Measurements from ENCODE around the gene ENPP6. TPM values are rescaled to one million over a fixed set of nuclear protein-coding genes. Genes with fewer than 3 reads are reported as not detected.
"Not testable (repeated sequence)": the region's sequence is repeated elsewhere in the genome, so short reads cannot be mapped to it uniquely, and the experiment has no call there.

ENPP6 gene
- polyA plus RNA-seq, 3 donors = 4.0 to 9.4 (median 7.9) TPM

GRCh38 chr4:184066584-184067300 is 150.9 kb downstream of the ENPP6 start:
- DNase-seq = peak; percentile 54

GRCh38 chr4:184064877-184065276 is 152.8 kb downstream of the ENPP6 start:
- DNase-seq = no peak

- no peak for DNase-seq
Observed at GRCh38 chr4:184062769-184063168, 154.9 kb downstream of the ENPP6 start.

- DNase-seq = peak; percentile 34
Observed at GRCh38 chr4:184061582-184061981, 156.1 kb downstream of the ENPP6 start.

DNA sequence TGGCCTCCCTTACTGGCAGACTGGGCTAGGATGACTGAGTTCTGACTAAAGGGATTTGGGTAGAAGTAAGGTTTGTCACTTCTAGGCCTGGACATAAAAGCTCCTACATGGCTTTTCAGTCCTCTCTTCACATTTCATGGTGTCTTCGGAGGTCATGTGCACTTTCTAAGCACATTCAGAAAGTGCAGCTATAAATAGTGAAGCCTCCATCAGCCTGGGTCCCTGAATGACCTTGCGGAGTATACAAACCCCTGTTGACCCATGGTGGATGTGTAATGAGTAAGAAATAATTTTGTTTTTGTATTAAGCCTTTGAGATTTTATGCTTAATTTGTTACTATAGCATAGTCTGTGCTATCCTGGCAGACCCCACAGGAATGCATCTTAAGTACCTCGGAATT is 158.6 kb downstream of the ENPP6 start:
- no peak for DNase-seq

- no peak for DNase-seq
Observed at GRCh38 chr4:184058026-184058425, 159.6 kb downstream of the ENPP6 start.

- DNase-seq = no peak
Observed at GRCh38 chr4:184056877-184057276, 160.8 kb downstream of the ENPP6 start.

DNA sequence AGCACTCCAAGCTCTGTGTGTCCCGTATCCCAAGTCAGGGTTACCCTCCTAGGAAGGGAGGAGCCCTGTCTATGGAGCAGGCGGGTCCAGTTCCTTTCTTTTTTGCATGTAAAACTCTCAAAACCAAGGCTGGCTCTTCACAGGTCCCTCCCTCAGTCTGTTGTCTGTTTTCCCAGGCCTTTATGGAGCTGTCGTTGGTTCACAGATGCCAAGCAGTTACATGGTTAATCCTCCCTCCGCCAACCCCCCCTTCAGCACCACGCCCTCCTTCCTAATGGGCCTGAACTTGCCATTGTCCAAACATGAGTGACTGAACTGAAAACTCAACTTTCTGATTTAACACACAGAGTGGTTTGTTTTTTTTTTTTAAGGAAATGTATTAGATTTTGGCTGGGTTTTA is 164.2 kb downstream of the ENPP6 start:
- DNase-seq = peak; percentile 21

DNA sequence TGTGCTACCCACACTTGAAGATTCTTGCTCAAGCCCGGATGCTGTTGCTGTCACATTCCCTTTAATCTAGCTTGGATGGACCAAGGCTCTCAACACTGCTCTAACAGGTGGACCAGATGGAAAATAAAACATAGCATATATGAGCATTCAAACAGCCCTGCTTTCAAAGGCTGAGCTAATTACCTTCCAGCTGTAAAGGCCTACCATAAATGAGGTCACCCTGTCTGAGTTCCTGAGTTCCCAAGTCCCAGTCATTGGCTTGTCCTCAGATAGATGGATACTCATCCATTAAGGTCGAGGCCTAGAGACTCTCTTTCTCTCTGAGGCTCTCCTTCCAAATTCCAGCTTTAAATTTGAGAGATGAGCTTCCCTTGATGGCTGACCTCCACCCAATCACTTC is 165.1 kb downstream of the ENPP6 start:
- DNase-seq = no peak

DNA sequence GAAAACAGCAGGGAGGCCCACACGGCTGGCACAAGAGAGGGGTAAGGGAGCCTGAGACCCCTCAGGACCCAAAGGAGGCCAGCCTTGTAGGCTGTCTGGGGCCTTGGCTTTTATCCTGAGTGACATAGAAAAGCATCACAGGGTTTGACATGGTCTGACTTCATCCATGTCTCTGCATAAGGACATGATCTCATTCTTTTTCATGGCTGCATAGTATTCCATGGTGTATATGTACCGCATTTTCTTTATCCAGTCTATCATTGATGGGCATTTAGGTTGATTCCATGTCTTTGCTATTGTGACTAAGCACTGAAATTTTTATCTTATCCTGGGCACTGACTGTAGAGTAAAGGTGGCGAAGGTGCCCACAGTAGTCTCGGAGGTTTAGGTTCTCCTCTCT is 166.4 kb downstream of the ENPP6 start:
- not testable (repeated sequence) for DNase-seq

DNA sequence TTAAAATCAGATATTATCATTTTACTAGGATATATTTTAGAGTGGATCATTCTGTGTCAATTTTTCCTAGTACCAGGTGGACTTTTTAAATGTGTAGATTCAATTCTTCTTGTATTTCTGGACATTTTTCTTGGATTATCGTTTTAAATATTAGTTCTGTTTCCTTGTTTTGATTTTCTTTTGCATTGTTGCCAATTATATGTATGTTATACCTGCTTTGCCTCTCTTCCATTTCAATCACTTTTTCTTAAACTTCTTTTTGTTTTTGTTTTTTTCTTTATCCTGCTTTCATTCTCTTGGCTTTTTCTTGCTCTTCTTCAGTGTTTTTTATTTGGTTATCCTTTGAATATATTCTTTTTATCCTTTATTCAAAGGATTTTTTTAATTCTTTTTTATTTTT is 171.5 kb downstream of the ENPP6 start:
- no peak for DNase-seq

DNA sequence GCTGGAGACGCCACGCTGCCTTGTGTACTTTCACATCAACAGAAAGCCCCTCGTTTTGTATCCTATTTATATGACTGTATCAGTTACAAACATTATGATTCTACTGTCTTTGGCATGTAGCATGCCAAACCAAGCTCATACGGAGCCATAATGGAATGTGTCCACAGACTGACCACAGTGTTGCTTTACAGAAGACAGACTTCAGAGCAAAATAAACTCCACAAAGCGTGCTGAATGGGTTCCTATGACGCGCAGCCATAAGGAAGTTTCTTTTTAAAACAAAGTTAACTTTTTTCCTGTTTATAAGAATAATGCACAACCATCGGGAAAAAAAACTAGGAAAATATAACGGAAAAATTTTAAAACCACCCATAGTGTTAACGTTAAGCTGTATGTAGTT is 176.5 kb downstream of the ENPP6 start:
- no peak for DNase-seq

DNA sequence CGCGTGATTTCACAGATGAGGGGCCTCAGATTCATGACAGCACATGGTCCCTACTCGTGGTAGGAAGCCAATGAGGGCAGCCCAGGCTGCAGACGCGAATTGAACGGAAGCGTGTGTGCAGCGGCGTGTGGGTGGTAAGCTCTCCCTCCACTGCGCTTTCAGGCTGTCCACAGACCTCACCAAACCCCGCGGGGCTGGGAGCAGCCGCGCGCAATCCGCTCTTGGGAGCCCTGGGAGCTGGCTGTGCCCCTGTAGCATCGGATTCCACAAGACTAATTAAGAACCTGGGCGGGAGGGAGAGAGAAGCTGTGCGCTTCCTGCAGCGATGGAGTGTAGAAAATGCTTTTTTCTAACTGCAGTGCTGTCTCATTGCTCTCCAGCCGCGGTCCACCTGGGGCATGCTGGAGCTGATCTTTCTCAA is 177.7 kb downstream of the ENPP6 start:
- DNase-seq = peak; percentile 42

Measured in renal pelvis (tissue), 4 donors.